HG03103 (cell line): Measurements from ENCODE around the gene KRTAP3-3.

Experiments
- ATAC-seq: cut with Tn5 transposase; IDR thresholded peaks from one replicate; pipeline ENCODE4 v1.9.1; 2021; ENCODE audit warnings: low read depth; ENCODE audit not compliant: unreplicated experiment

KRTAP3-3 gene

GRCh38 chr17:40962059-40962561 is 31.9 kb downstream of the KRTAP3-3 start:
- ATAC-seq = no peak

GRCh38 chr17:40961591-40961990 is 32.4 kb downstream of the KRTAP3-3 start:
- no peak for ATAC-seq

- ATAC-seq = no peak
These were observed 33.8 kb downstream of the KRTAP3-3 start for GRCh38 chr17:40960144-40960543.

- ATAC-seq = no peak
These were observed 35.6 kb downstream of the KRTAP3-3 start for GRCh38 chr17:40958086-40958953.

GRCh38 chr17:40956401-40957254 is 37.3 kb downstream of the KRTAP3-3 start:
- no peak for ATAC-seq

- no peak for ATAC-seq
These were observed 40.1 kb downstream of the KRTAP3-3 start for GRCh38 chr17:40953881-40954280.

- ATAC-seq = no peak
These were observed 41.3 kb downstream of the KRTAP3-3 start for GRCh38 chr17:40952661-40953060.

GRCh38 chr17:40952154-40952553 is 41.8 kb downstream of the KRTAP3-3 start:
- ATAC-seq = no peak

GRCh38 chr17:40951011-40951622 is 42.8 kb downstream of the KRTAP3-3 start:
- ATAC-seq = no peak

- ATAC-seq = no peak
These were observed 43.8 kb downstream of the KRTAP3-3 start for GRCh38 chr17:40950176-40950575.

GRCh38 chr17:40949418-40949817 is 44.5 kb downstream of the KRTAP3-3 start:
- no peak for ATAC-seq

- ATAC-seq = no peak
These were observed 46.0 kb downstream of the KRTAP3-3 start for GRCh38 chr17:40947929-40948328.

- no peak for ATAC-seq
These were observed 48.5 kb downstream of the KRTAP3-3 start for GRCh38 chr17:40945414-40945813.

- ATAC-seq = no peak
These were observed 49.4 kb downstream of the KRTAP3-3 start for GRCh38 chr17:40944531-40944930.
